H1 (cell line): ENCODE results near the gene STH. TPM values are rescaled to one million over a fixed set of nuclear protein-coding genes. Genes with fewer than 3 reads are reported as not detected.

Experiments used
- CTCF ChIA-PET: fragments of 300-600 bp; sonication (Branson Sonifier 250); formaldehyde crosslinking; loops from one replicate; lab custom pipeline; 2021; ENCODE audit not compliant: partially characterized antibody; lab: Charles Lee
- POLR2A ChIA-PET: fragments of 300-600 bp; sonication (Branson Sonifier 250); formaldehyde crosslinking; loops from one replicate; lab custom pipeline; 2021; ENCODE audit warnings: inconsistent platforms; ENCODE audit not compliant: partially characterized antibody; lab: Charles Lee
- DNase-seq, 2 experiments: peaks; one replicate each; pipeline versions ENCODE4 v3.0.0 to v3.0.0-alpha.2; 2010 to 2022; ENCODE audit warnings: low spot score in 2 of 2, low read depth in 1 of 2, mixed read lengths in 1 of 2
- FAIRE-seq: peaks from 2 replicates; lab custom pipeline; 2011; peaks lifted over from hg19 to GRCh38; lab: Jason Lieb, UNC
- H2AFZ ChIP-seq: 2 replicates; pipeline ENCODE4 v1.8.1; 2012; ENCODE audit warnings: low read length, inconsistent platforms
- H2AK5ac ChIP-seq: 2 replicates; pipeline ENCODE4 v1.6.1; 2013; ENCODE audit warnings: low read depth, low read length
- H2BK120ac ChIP-seq: replicated peaks from 2 replicates; pipeline ENCODE3; 2013; ENCODE audit warnings: low read depth, low read length, inconsistent platforms
- H2BK12ac ChIP-seq: 2 replicates; pipeline ENCODE4 v1.6.1; 2013; ENCODE audit warnings: low read depth, low read length
- H2BK15ac ChIP-seq: 2 replicates; pipeline ENCODE4 v1.6.1; 2013; ENCODE audit warnings: low read length
- H2BK20ac ChIP-seq: 2 replicates; pipeline ENCODE4 v1.6.1; 2013; ENCODE audit warnings: low read length
- H2BK5ac ChIP-seq: 2 replicates; pipeline ENCODE4 v1.6.1; 2013; ENCODE audit warnings: low read depth, low read length
- H3K14ac ChIP-seq: 2 replicates; pipeline ENCODE4 v1.6.1; 2013; ENCODE audit warnings: inconsistent platforms; ENCODE audit not compliant: insufficient read length
- H3K18ac ChIP-seq: 2 replicates; pipeline ENCODE4 v1.6.1; 2013; ENCODE audit warnings: low read length; ENCODE audit errors: extremely low read depth
- H3K23ac ChIP-seq: 2 replicates; pipeline ENCODE4 v1.6.1; 2013; ENCODE audit warnings: inconsistent platforms; ENCODE audit not compliant: insufficient read length
- H3K23me2 ChIP-seq: 2 replicates; pipeline ENCODE4 v1.6.1; 2013; ENCODE audit warnings: low read depth, low read length
- H3K27ac ChIP-seq: 2 replicates; pipeline ENCODE4 v1.6.1; 2011; ENCODE audit warnings: low read depth, low read length, inconsistent platforms
- H3K27me3 ChIP-seq, 4 experiments: replicated peaks in 1 of 4; 1 replicate in 1 of 4; 2 replicates in 3 of 4; pipeline versions ENCODE4 v1.6.1 to v1.8.1; 2011 to 2013; ENCODE audit warnings: low read length in 3 of 4, mild to moderate bottlenecking in 3 of 4, inconsistent platforms in 2 of 4, mixed read lengths in 2 of 4, moderate library complexity in 1 of 4; ENCODE audit not compliant: control insufficient read depth in 3 of 4, insufficient read depth in 3 of 4; ENCODE audit errors: extremely low read depth in 1 of 4
- H3K36me3 ChIP-seq, 4 experiments: 2 replicates each; pipeline versions ENCODE4 v1.6.1 to v1.8.1; 2011 to 2013; ENCODE audit warnings: mild to moderate bottlenecking in 4 of 4, low read length in 3 of 4, moderate library complexity in 2 of 4, control low read depth in 1 of 4, inconsistent platforms in 1 of 4; ENCODE audit not compliant: insufficient read depth in 4 of 4, control insufficient read depth in 2 of 4
- H3K4ac ChIP-seq: replicated peaks from 2 replicates; pipeline ENCODE3; 2013; ENCODE audit warnings: low read length, low read depth, mixed read lengths, inconsistent platforms; ENCODE audit not compliant: insufficient read length
- H3K4me1 ChIP-seq, 4 experiments: replicated peaks in 1 of 4; 1 replicate in 1 of 4; 2 replicates in 3 of 4; pipeline versions ENCODE4 v1.6.1 to v1.8.1; 2011 to 2013; ENCODE audit warnings: low read length in 3 of 4, inconsistent platforms in 2 of 4, mixed read lengths in 1 of 4; ENCODE audit not compliant: insufficient read depth in 4 of 4, control insufficient read depth in 3 of 4
- H3K4me2 ChIP-seq, 2 experiments: 2 replicates each; pipeline versions ENCODE4 v1.6.1 to v1.8.1; 2011 to 2013; ENCODE audit warnings: low read depth in 2 of 2, low read length in 2 of 2, control low read depth in 1 of 2, inconsistent platforms in 1 of 2, mild to moderate bottlenecking in 1 of 2; ENCODE audit not compliant: insufficient read depth in 1 of 2
- H3K4me3 ChIP-seq, 4 experiments: fragments of 200-600, 300-600 bp in 1 of 4; sonication (generic), shearing (Covaris generic), sonication (Bioruptor Twin) in 1 of 4; 2 replicates each; pipeline versions ENCODE4 v1.5.1 to v1.8.1; 2011 to 2016; ENCODE audit warnings: low read length in 4 of 4, low read depth in 3 of 4, control low read depth in 2 of 4, inconsistent platforms in 2 of 4, mild to moderate bottlenecking in 2 of 4, mixed read lengths in 1 of 4, moderate library complexity in 1 of 4; ENCODE audit not compliant: insufficient read depth in 2 of 4; ENCODE audit errors: extremely low read depth in 1 of 4
- H3K56ac ChIP-seq: replicated peaks from 2 replicates; pipeline ENCODE3; 2013; ENCODE audit warnings: low read depth, mild to moderate bottlenecking, mixed read lengths, low read length, inconsistent platforms; ENCODE audit not compliant: insufficient read length
- H3K79me1 ChIP-seq: 2 replicates; pipeline ENCODE4 v1.6.1; 2013; ENCODE audit warnings: low read depth, low read length, control low read depth
- H3K79me2 ChIP-seq, 2 experiments: 2 replicates each; pipeline versions ENCODE4 v1.6.1 to v1.8.1; 2012 to 2013; ENCODE audit warnings: low read length in 2 of 2, mild to moderate bottlenecking in 2 of 2, inconsistent platforms in 1 of 2; ENCODE audit not compliant: insufficient read depth in 2 of 2, control insufficient read depth in 1 of 2
- H3K9ac ChIP-seq, 4 experiments: replicated peaks in 1 of 4; 1 replicate in 1 of 4; 2 replicates in 3 of 4; pipeline versions ENCODE4 v1.6.1 to v1.8.1; 2011 to 2013; ENCODE audit warnings: low read depth in 3 of 4, low read length in 3 of 4, control low read depth in 2 of 4, mild to moderate bottlenecking in 2 of 4, moderate library complexity in 2 of 4, inconsistent platforms in 1 of 4; ENCODE audit errors: extremely low read depth in 1 of 4
- H3K9me3 ChIP-seq, 2 experiments: 2 replicates each; pipeline versions ENCODE4 v1.6.1 to v1.8.1; 2012 to 2013; ENCODE audit warnings: mild to moderate bottlenecking in 2 of 2, moderate library complexity in 2 of 2, control low read depth in 1 of 2, inconsistent platforms in 1 of 2, low read depth in 1 of 2, low read length in 1 of 2, mixed read lengths in 1 of 2; ENCODE audit not compliant: insufficient read depth in 2 of 2
- H4K20me1 ChIP-seq, 2 experiments: replicated peaks in 1 of 2; 2 replicates each; pipeline versions ENCODE3 to v1.8.1; 2011 to 2013; ENCODE audit warnings: inconsistent platforms in 2 of 2, low read length in 2 of 2, mild to moderate bottlenecking in 1 of 2; ENCODE audit not compliant: insufficient read depth in 2 of 2, control insufficient read depth in 1 of 2
- H4K5ac ChIP-seq: 2 replicates; pipeline ENCODE4 v1.6.1; 2013; ENCODE audit warnings: low read length, low read depth, mixed read lengths, inconsistent platforms; ENCODE audit not compliant: insufficient read length
- H4K8ac ChIP-seq: 2 replicates; pipeline ENCODE4 v1.8.0; 2013; ENCODE audit warnings: mild to moderate bottlenecking, moderate library complexity, low read length, inconsistent platforms; ENCODE audit not compliant: insufficient read depth; ENCODE audit errors: extremely low read depth
- H4K91ac ChIP-seq: replicated peaks from 2 replicates; pipeline ENCODE3; 2013; ENCODE audit warnings: low read length, mixed read lengths, inconsistent platforms; ENCODE audit not compliant: insufficient read length
- CTCF ChIP-seq, 3 experiments: IDR thresholded peaks; 1 replicate in 2 of 3; 2 replicates in 1 of 3; pipeline versions ENCODE4 v1.5.1 to v1.6.1; 2011; ENCODE audit warnings: low read length in 3 of 3, mild to moderate bottlenecking in 3 of 3, inconsistent platforms in 2 of 3, low read depth in 1 of 3, moderate library complexity in 1 of 3; ENCODE audit not compliant: insufficient read depth in 1 of 3; ENCODE audit errors: control extremely low read depth in 1 of 3
- MAX ChIP-seq: IDR thresholded peaks from 2 replicates; pipeline ENCODE4 v1.6.1; 2012; ENCODE audit warnings: inconsistent platforms
- POLR2AphosphoS5 ChIP-seq: IDR thresholded peaks from 2 replicates; pipeline ENCODE4 v1.6.1; 2011; ENCODE audit warnings: low read depth, low read length
- RFX5 ChIP-seq: IDR thresholded peaks from 2 replicates; pipeline ENCODE4 v1.6.1; 2011; ENCODE audit warnings: low read depth, low read length, improper control_type of control experiment, borderline replicate concordance
- SIN3A ChIP-seq, 2 experiments: IDR thresholded peaks in 1 of 2; conservative IDR thresholded peaks in 1 of 2; 2 replicates each; pipeline ENCODE4 v1.6.1; 2011 to 2012; ENCODE audit warnings: low read length in 2 of 2, improper control_type of control experiment in 1 of 2, low read depth in 1 of 2, mild to moderate bottlenecking in 1 of 2
- TAF1 ChIP-seq: IDR thresholded peaks from 2 replicates; pipeline ENCODE4 v1.6.1; 2011; ENCODE audit warnings: mild to moderate bottlenecking, low read depth, low read length
- WGBS, 2 experiments: shearing (Covaris generic) in 1 of 2; methylation state at CpG; one replicate each; pipeline versions ENCODE4 v1.1.6 to v1.1.7; 2013 to 2015; ENCODE audit warnings: low lambda C conversion rate in 2 of 2, mixed read lengths in 2 of 2, inconsistent platforms in 1 of 2, low coverage in 1 of 2, missing lambda C conversion rate in 1 of 2; ENCODE audit not compliant: insufficient replicate concordance in 2 of 2, insufficient coverage in 1 of 2, insufficient read length in 1 of 2; ENCODE audit errors: extremely low coverage in 1 of 2, missing lambda C conversion rate in 1 of 2; 5-methylcytosine and 5-hydroxymethylcytosine counted together
- polyA plus RNA-seq, 7 experiments: library from polyadenylated mRNA; depleted of rRNA in 3 of 7; stranded (reverse) in 5 of 7; unstranded in 2 of 7; fragments of >200 nt in 5 of 7; fragments of 200-250 nt in 2 of 7; gene quantifications; 1 replicate in 5 of 7; 2 replicates in 1 of 7; 4 replicates in 1 of 7; pipeline versions ENCODE4 v1.2.1 to v1.2.3, GENCODE V29; 2011 to 2013; ENCODE audit warnings: missing spikeins in 2 of 7, mixed read lengths in 2 of 7
- total RNA-seq: library from RNA; stranded (reverse); fragmentation: NEBNext Ultra II Directional; extraction: Animal tissue kit (Norgen Biotek cat#: 25700); gene quantifications from 2 replicates; pipeline ENCODE4 v1.2.1, GENCODE V29; 2021

STH gene
- total and polyA plus RNA-seq, 2 of the 8 experiments (the other 6 are each of a cell fraction or from before 2014, with no cell fraction given) = not detected

- POLR2A ChIA-PET = no interaction called here
- 86% methylated on average over 12 of the region's 12 CpGs; no CpG with 5 or more reads in 1 of the 2 experiments for WGBS, 2 experiments
Measured at GRCh38 chr17:46020998-46021397, 21.9 kb downstream of the STH start.

More at GRCh38 chr17:46020998-46021397, 21.9 kb downstream of the STH start:
- no peak overlapping the region for H3K4me2 ChIP-seq
- no peak for FAIRE-seq
- H2BK120ac ChIP-seq = no peak overlapping the region
- no peak overlapping the region for H4K91ac ChIP-seq
- H2BK15ac ChIP-seq = no peak overlapping the region
- DNase-seq = no peak
- no peak overlapping the region for H3K56ac ChIP-seq
- no peak overlapping the region for H3K27ac ChIP-seq
- no peak overlapping the region for H2AK5ac ChIP-seq
- H3K79me1 ChIP-seq = no peaks in the 10 kb centered on the region
- H4K20me1 ChIP-seq = peaks cover 0 to 2% of the 10 kb centered on the region in 2 experiments
- H2BK12ac ChIP-seq = no peak overlapping the region
- no peak overlapping the region for H3K18ac ChIP-seq
- TF ChIP-seq POLR2AphosphoS5 (no peak), SIN3A (conservative IDR thresholded peaks at IDR 0.05 in 1 of 2, IDR thresholded peaks at IDR 0.05 in 1 of 2; ENCODE audit: low read depth in 1 of 2, low read length in 2 of 2) (no peak), CTCF (IDR thresholded peaks at IDR 0.05; ENCODE audit: control extremely low read depth in 1 of 3, insufficient read depth in 1 of 3, low read depth in 1 of 3, low read length in 3 of 3) (no peak), MAX (no peak), TAF1 (no peak), RFX5 (no peak)
- TF ChIP-seq, all 59 proteins: peak for 0
- Histone ChIP-seq H2AFZ (no peak overlapping the region), H3K23ac (no peak overlapping the region), H3K4ac (no peak overlapping the region), H3K36me3 (no peaks in the 10 kb centered on the region), H3K9ac (no peak overlapping the region), H3K4me3 (no peak overlapping the region), H4K8ac (no peak overlapping the region), H3K9me3 (no peaks in the 10 kb centered on the region), H3K27me3 (no peaks in the 10 kb centered on the region), H3K79me2 (no peaks in the 10 kb centered on the region), H2BK5ac (no peak overlapping the region), H3K23me2 (no peaks in the 10 kb centered on the region), H2BK20ac (no peak overlapping the region), H3K14ac (no peak overlapping the region), H4K5ac (no peak overlapping the region), H3K4me1 (no peaks in the 10 kb centered on the region)
- CTCF ChIA-PET = interaction anchor here (1.2 to 1.7 kb wide), 6 partner anchors 17 to 146 kb away, joined by 3 to 6 read pairs (median 3); no protein-coding TSS in a partner anchor
